ENCODE measurements around the gene UNC80.

DNA sequence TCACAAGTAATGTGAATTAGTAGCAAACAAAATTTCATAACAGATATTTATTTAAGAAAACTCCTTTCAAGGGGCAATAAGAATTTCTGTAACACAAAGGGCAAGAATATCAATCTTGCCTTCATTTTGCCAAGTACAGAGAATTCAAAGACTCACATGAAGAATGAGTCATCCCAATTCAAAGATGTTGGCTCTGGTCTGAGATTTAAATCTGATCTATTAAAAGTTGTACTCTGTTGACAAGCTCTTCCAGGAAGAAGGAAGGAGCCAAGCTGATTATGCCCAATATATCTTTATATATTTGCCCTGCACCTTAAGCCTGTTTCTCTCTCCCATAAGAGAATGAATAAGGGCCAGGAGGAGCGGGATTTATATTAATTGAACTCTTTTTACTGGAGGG, 174.9 kb downstream of the UNC80 start:
- TF ChIP-seq POLR2A (IDR thresholded peaks at IDR 0.05; ENCODE audit: low read depth, low read length) (no peak), SMC3 (IDR thresholded peaks at IDR 0.05; ENCODE audit: low read depth, low read length) (no peak), CTCF (conservative IDR thresholded peaks at IDR 0.05; ENCODE audit: low read depth, low read length) (no peak)

All from IMR-90 (cell line).